Smooth muscle cell (in vitro differentiated cells): ENCODE measurements around the gene CRKL. TPM values are rescaled to one million over a fixed set of nuclear protein-coding genes. Genes with fewer than 3 reads are reported as not detected.
A peak's percentile ranks its signal among the peaks of the same experiment; 100 is the strongest.
"Not testable (repeated sequence)": the region's sequence is repeated elsewhere in the genome, so short reads cannot be mapped to it uniquely, and the experiment has no call there.

Experiments
- DNase-seq: peaks from one replicate; lab custom pipeline; 2025; ENCODE audit not compliant: unreplicated experiment; lab: John Stamatoyannopoulos, UW
- H2AFZ ChIP-seq: fragments of 200-600 bp; sonication (generic); 2 replicates; pipeline ENCODE4 v1.6.0; 2016; ENCODE audit warnings: antibody characterized with exemption, low read depth, mild to moderate bottlenecking
- H3F3A ChIP-seq: fragments of 200-600 bp; sonication (generic); 2 replicates; pipeline ENCODE4 v1.6.0; 2017; ENCODE audit warnings: antibody characterized with exemption, low read depth
- H3K27ac ChIP-seq: fragments of 200-600 bp; sonication (generic); 2 replicates; pipeline ENCODE4 v1.5.1; 2016; ENCODE audit warnings: low read depth, mild to moderate bottlenecking
- H3K27me3 ChIP-seq: fragments of 200-600 bp; sonication (generic); 2 replicates; pipeline ENCODE4 v1.6.1; 2016; ENCODE audit warnings: low read depth, mild to moderate bottlenecking
- H3K36me3 ChIP-seq: fragments of 200-600 bp; sonication (generic); 2 replicates; pipeline ENCODE4 v1.5.1; 2016; ENCODE audit warnings: low read depth
- H3K4me1 ChIP-seq: fragments of 200-600 bp; sonication (generic); 2 replicates; pipeline ENCODE4 v1.5.1; 2016; ENCODE audit warnings: low read depth
- H3K4me2 ChIP-seq: fragments of 200-600 bp; sonication (generic); 2 replicates; pipeline ENCODE4 v1.6.0; 2016; ENCODE audit warnings: mild to moderate bottlenecking
- H3K4me3 ChIP-seq: fragments of 200-600 bp; sonication (generic); 2 replicates; pipeline ENCODE4 v1.5.1; 2016; ENCODE audit warnings: mild to moderate bottlenecking
- H3K79me2 ChIP-seq: fragments of 200-600 bp; sonication (generic); 2 replicates; pipeline ENCODE4 v1.6.0; 2016; ENCODE audit warnings: low read depth, mild to moderate bottlenecking
- H3K9ac ChIP-seq: fragments of 200-600 bp; sonication (generic); 2 replicates; pipeline ENCODE4 v1.6.0; 2016; ENCODE audit warnings: low read depth
- H3K9me3 ChIP-seq: fragments of 200-600 bp; sonication (generic); replicated peaks from 2 replicates; pipeline ENCODE4 v1.5.1; 2016; ENCODE audit warnings: low read depth
- H4K20me1 ChIP-seq: fragments of 200-600 bp; sonication (generic); 2 replicates; pipeline ENCODE4 v1.6.0; 2016; ENCODE audit warnings: low read depth
- WGBS: methylation state at CpG from one replicate; pipeline ENCODE4 v1.1.7; 2016; ENCODE audit warnings: low lambda C conversion rate; 5-methylcytosine and 5-hydroxymethylcytosine counted together
- polyA plus RNA-seq: library from polyadenylated mRNA; unstranded; fragments of >200 nt; fragmentation: Nextera tagmentation; extraction: Ambion mirVana; gene quantifications from 2 replicates; pipeline ENCODE4 v1.2.1, GENCODE V29; 2016
- total RNA-seq: library from RNA; depleted of rRNA; stranded (reverse); fragments of >200 nt; gene quantifications from 2 replicates; pipeline ENCODE4 v1.2.3, GENCODE V29; 2014
- TF ChIP-seq, protein P1 (sequence below): fragments of 200-600 bp; sonication (generic); IDR thresholded peaks from 2 replicates; pipeline ENCODE4 v1.5.1; 2017; ENCODE audit warnings: borderline replicate concordance, mild to moderate bottlenecking, antibody characterized with exemption; ENCODE audit not compliant: insufficient read depth, poor library complexity, severe bottlenecking

CRKL gene
- total and polyA plus RNA-seq, 2 experiments from 2014 or later = 26.6 to 40.9 TPM

DNA sequence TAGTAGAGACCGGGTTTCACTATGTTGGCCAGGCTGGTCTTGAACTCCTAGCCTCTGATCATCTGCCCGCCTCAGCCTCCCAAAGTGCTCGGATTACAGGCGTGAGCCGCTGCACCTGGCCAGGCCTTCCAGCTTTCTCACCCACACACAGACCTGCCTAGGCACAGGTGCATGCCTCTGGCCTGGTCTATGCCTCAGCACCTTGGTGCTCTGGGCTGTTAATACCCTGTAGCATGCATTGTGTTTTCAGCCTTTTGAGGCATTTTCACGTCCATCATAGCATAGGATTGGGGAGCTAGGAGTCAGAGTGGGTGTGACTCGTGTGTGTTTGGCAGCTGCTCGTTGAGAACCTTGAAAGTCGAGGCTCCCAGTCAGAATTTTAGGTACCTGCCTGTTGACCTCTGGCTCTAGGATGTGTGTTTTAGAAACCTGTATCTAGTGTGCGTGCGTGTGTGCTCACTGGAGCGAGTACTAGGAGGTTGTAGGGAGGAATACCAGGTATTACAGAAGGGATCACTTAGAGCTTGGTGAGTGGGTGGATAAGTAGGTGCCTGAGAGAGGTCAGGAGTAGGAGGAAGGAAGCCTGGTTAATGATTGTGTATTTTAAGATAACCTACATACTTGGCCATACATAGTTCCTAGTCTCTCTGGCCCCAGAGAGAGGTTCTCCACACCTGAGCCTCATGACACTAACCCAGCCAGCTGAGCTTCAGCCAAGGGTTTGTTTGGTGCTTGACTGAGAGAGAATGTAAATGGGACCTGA lies 20.0 kb downstream of the CRKL start:
- Histone ChIP-seq H3K27ac (no peak overlapping the region), H3K9ac (no peak overlapping the region), H3F3A (no peaks in the 10 kb centered on the region), H4K20me1 (peaks cover 98% of the 10 kb centered on the region), H3K9me3 (no peaks in the 10 kb centered on the region), H3K27me3 (no peaks in the 10 kb centered on the region), H3K4me1 (peaks cover 6% of the 10 kb centered on the region), H3K79me2 (peaks cover 97% of the 10 kb centered on the region), H3K4me2 (no peak overlapping the region), H3K4me3 (no peak overlapping the region), H2AFZ (no peak overlapping the region), H3K36me3 (no peaks in the 10 kb centered on the region)
- DNase-seq = no peak
- 84% methylated on average over 12 of the region's 12 CpGs for WGBS
- TF ChIP-seq, protein P1, sequence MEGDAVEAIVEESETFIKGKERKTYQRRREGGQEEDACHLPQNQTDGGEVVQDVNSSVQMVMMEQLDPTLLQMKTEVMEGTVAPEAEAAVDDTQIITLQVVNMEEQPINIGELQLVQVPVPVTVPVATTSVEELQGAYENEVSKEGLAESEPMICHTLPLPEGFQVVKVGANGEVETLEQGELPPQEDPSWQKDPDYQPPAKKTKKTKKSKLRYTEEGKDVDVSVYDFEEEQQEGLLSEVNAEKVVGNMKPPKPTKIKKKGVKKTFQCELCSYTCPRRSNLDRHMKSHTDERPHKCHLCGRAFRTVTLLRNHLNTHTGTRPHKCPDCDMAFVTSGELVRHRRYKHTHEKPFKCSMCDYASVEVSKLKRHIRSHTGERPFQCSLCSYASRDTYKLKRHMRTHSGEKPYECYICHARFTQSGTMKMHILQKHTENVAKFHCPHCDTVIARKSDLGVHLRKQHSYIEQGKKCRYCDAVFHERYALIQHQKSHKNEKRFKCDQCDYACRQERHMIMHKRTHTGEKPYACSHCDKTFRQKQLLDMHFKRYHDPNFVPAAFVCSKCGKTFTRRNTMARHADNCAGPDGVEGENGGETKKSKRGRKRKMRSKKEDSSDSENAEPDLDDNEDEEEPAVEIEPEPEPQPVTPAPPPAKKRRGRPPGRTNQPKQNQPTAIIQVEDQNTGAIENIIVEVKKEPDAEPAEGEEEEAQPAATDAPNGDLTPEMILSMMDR = no peak

DNA sequence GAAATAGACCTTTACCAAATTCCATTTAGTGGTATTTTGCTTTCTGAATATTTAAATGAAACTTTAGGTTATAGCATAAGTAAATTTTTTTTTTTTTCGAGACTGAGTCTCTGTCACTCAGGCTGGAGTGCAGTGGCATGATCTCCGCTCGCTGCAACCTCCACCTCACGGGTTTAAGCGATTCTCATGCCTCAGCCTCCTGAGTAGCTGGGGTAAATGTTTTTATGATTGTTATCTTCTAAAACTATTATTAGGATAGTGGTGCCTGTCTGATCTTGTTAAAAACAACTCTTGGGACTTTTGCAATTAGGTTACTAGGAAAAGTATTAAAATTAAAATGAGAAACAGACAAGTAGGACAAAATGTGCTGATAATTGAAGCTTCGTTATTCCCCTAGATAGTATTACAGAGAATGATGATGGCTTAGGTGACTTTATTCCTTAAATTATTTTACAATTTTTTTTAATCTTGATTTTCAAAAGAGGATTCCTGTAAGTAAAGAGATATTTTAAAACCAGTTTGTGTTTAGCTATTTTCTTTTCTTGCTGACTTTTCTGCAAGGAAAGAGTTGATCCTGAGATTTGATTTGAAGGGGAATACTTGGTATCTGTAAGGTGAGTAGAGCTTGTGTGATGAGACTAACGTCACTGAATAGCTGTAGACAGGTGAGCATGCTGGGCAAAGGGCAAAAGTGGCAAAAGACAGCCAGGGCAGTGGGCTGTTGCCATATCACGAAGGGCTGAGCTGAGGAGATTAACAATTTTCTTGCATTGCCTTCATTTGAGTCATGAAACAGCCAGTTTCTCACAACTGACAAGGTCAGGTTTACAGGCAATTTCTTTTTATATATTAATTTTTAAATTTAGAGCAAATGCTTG lies 20.8 kb downstream of the CRKL start:
- Histone ChIP-seq H3K9me3 (no peaks in the 10 kb centered on the region), H3K4me1 (peaks cover 6% of the 10 kb centered on the region), H3K27me3 (no peaks in the 10 kb centered on the region), H3K27ac (peak overlapping the region; percentile 47), H3K9ac (no peak overlapping the region), H3K4me2 (peak overlapping the region; percentile 59), H3K36me3 (no peaks in the 10 kb centered on the region), H3K4me3 (no peak overlapping the region), H4K20me1 (peaks cover 98% of the 10 kb centered on the region), H3F3A (no peaks in the 10 kb centered on the region), H2AFZ (no peak overlapping the region), H3K79me2 (peaks cover 97% of the 10 kb centered on the region)
- 88% methylated on average over 8 of the region's 8 CpGs for WGBS
- no peak for DNase-seq
- TF ChIP-seq, protein P1 = no peak

- H3K4me3 ChIP-seq, H3F3A ChIP-seq, H3K4me2 ChIP-seq, H3K27ac ChIP-seq, H2AFZ ChIP-seq, DNase-seq, H3K9ac ChIP-seq, H3K36me3 ChIP-seq, H3K4me1 ChIP-seq, H3K9me3 ChIP-seq, H3K27me3 ChIP-seq: not testable (repeated sequence)
- 93% methylated on average over 14 of the region's 14 CpGs for WGBS
- peaks cover 97% of the 10 kb centered on the region for H3K79me2 ChIP-seq
- peaks cover 98% of the 10 kb centered on the region for H4K20me1 ChIP-seq
Observed at GRCh38 chr22:20939457-20940185, 22.4 kb downstream of the CRKL start.

DNA sequence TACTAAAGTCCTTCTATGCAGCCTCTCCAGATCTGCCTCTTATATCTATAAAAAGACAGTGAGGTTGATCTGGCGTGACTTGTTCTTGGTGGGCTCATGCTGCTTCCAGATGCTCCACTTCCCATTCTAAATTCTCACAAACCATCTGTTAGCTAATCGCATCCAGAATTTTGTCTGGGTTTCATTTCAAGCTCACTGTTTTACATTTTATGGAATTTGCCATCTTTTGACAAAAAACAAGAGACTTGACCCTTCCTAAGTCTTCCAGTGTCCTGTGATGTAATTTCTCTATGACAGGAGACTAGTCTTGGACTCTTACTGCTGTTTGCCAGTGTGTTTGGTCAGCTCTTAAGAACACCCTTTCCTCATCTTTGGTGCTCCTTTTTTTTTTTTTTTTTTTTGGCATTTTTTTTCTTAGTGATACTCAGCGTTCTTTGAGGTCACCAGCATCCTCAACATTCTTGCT lies 23.0 kb downstream of the CRKL start:
- H3K36me3 ChIP-seq = no peaks in the 10 kb centered on the region
- peaks cover 97% of the 10 kb centered on the region for H3K79me2 ChIP-seq
- H3F3A ChIP-seq = no peaks in the 10 kb centered on the region
- no peak overlapping the region for H3K9ac ChIP-seq
- WGBS = 84% methylated on average over 3 of the region's 3 CpGs
- no peak overlapping the region for H2AFZ ChIP-seq
- peaks cover 6% of the 10 kb centered on the region for H3K4me1 ChIP-seq
- peaks cover 98% of the 10 kb centered on the region for H4K20me1 ChIP-seq
- H3K27me3 ChIP-seq = no peaks in the 10 kb centered on the region
- H3K27ac ChIP-seq = no peak overlapping the region
- no peak overlapping the region for H3K4me2 ChIP-seq
- TF ChIP-seq, protein P1 = no peak
- H3K4me3 ChIP-seq = no peak overlapping the region
- no peaks in the 10 kb centered on the region for H3K9me3 ChIP-seq
- DNase-seq = no peak
